Measurements from ENCODE around the gene SELENOP. TPM values are rescaled to one million over a fixed set of nuclear protein-coding genes. Genes with fewer than 3 reads are reported as not detected.

SELENOP gene
- total and polyA plus RNA-seq, 2 of the 13 experiments (the other 11 are each of a cell fraction or from before 2014, with no cell fraction given) = 1,895 to 2,083 TPM

- H3K36me3 ChIP-seq (replicated peaks in 1 of 2; ENCODE audit: control insufficient read depth in 1 of 2, insufficient read depth in 2 of 2, low read length in 2 of 2) = no peaks in the 10 kb centered on the region; a peak in 1 of 5 replicates
- peaks cover 63% of the 10 kb centered on the region for H3K79me2 ChIP-seq (ENCODE audit: insufficient read depth, low read length)
- H4K20me1 ChIP-seq (ENCODE audit: insufficient read depth, low read length) = no peaks in the 10 kb centered on the region
- TF ChIP-seq TCF7 (IDR thresholded peaks at IDR 0.05; ENCODE audit: low read depth) (no peak), ZNF225 (CRISPR knock-in tag; IDR thresholded peaks at IDR 0.05) (no peak), MIER2 (CRISPR knock-in tag; IDR thresholded peaks at IDR 0.05) (no peak), ZNF878 (CRISPR knock-in tag; IDR thresholded peaks at IDR 0.05) (no peak), RAD21 (CRISPR knock-in tag; IDR thresholded peaks at IDR 0.05) (no peak), ZNF180 (CRISPR knock-in tag; IDR thresholded peaks at IDR 0.05; ENCODE audit: borderline replicate concordance, low read depth) (no peak), SMAD9 (CRISPR knock-in tag; IDR thresholded peaks at IDR 0.05) (no peak), HMGXB3 (CRISPR knock-in tag; IDR thresholded peaks at IDR 0.05; ENCODE audit: borderline replicate concordance) (no peak), CBX2 (IDR thresholded peaks at IDR 0.05; ENCODE audit: low read depth, low read length) (no peak), CBX2 (CRISPR knock-in tag; IDR thresholded peaks at IDR 0.05; ENCODE audit: low read depth) (no peak), ZMYM2 (CRISPR knock-in tag; IDR thresholded peaks at IDR 0.05) (no peak), ZNF691 (CRISPR knock-in tag; IDR thresholded peaks at IDR 0.05; ENCODE audit: borderline replicate concordance, low read depth) (no peak), ZNF558 (CRISPR knock-in tag; IDR thresholded peaks at IDR 0.05; ENCODE audit: borderline replicate concordance) (no peak), ZNF672 (CRISPR knock-in tag; IDR thresholded peaks at IDR 0.05) (no peak), PRDM10 (CRISPR knock-in tag; IDR thresholded peaks at IDR 0.05; ENCODE audit: low read depth) (no peak)
- peaks cover 86% of the 10 kb centered on the region for H3K4me1 ChIP-seq (ENCODE audit: insufficient read depth, low read length)
- peak overlapping the region; percentile 63 for H3K27ac ChIP-seq (ENCODE audit: extremely low read length, insufficient read depth, low read length)
- no peak overlapping the region for H3K9ac ChIP-seq (ENCODE audit: insufficient read depth, low read depth, low read length)
- ChIA-PET POLR2A (interaction anchor here (1.0 kb wide), 1 partner anchor 9 kb away, joined by 3 read pairs; no protein-coding TSS in a partner anchor), CTCF (ENCODE audit: low intra/inter-chr PET ratio, low total read pairs) (no interaction called here)
- 90% methylated on average over 1 of the region's 1 CpG for WGBS (ENCODE audit: low lambda C conversion rate)
- ATAC-seq (no peak), FAIRE-seq (no peak), DNase-seq (ENCODE audit: low spot score) (no peak)
- in situ Hi-C loops (cut with HindIII; ENCODE audit: extremely low pct_ligation_motif_present, low pct_unique_long_range_greater_than_20kb) = no loop called here
- H3K27me3 ChIP-seq (ENCODE audit: control insufficient read depth in 1 of 2, insufficient read depth in 2 of 2, low read length in 2 of 2) = no peaks in the 10 kb centered on the region
- no peak overlapping the region for H3K4me3 ChIP-seq (replicated peaks in 1 of 3; ENCODE audit: insufficient read depth in 1 of 3, low read depth in 2 of 3, low read length in 3 of 3)
- H2AFZ ChIP-seq (ENCODE audit: low read length) = no peak overlapping the region
- intact Hi-C loops (cut with micrococcal nuclease; ENCODE audit: unreplicated experiment) = no loop called here
- no peak overlapping the region for H3K4me2 ChIP-seq (ENCODE audit: low read depth, low read length)
- H3K9me3 ChIP-seq (ENCODE audit: low read length) = no peaks in the 10 kb centered on the region
- BruUV-seq (replicated peaks) = no TSS peak
Measured at GRCh38 chr5:42852826-42853225, 41.1 kb upstream of the SELENOP start.
